ENCODE data around the gene CEP112. TPM values are rescaled to one million over a fixed set of nuclear protein-coding genes. Genes with fewer than 3 reads are reported as not detected.
"Not testable (repeated sequence)": the region's sequence is repeated elsewhere in the genome, so short reads cannot be mapped to it uniquely, and the experiment has no call there.

The CEP112 gene
- total RNA-seq, 4 donors from 2014 or later = 0.53 to 41.3 (median 5.7) TPM

- Histone ChIP-seq H3K4me1 (no peaks in the 10 kb centered on the region), H3K36me3 (no peaks in the 10 kb centered on the region), H3K27me3 (no peaks in the 10 kb centered on the region), H3K27ac (no peak overlapping the region), H3K9me3 (no peaks in the 10 kb centered on the region), H3K4me3 (no peak overlapping the region)
- no peak for TF ChIP-seq POLR2A (IDR thresholded peaks at IDR 0.05)
- TF ChIP-seq CTCF (IDR thresholded peaks at IDR 0.05) = no peak
- no peak for DNase-seq
Measured at GRCh38 chr17:66094727-66095126, 97.2 kb downstream of the CEP112 start.

- no peak for DNase-seq
- TF ChIP-seq CTCF (IDR thresholded peaks at IDR 0.05) (no peak), POLR2A (IDR thresholded peaks at IDR 0.05) (no peak)
- Histone ChIP-seq H3K27me3 (no peaks in the 10 kb centered on the region), H3K9me3 (no peaks in the 10 kb centered on the region), H3K27ac (no peak overlapping the region), H3K36me3 (no peaks in the 10 kb centered on the region), H3K4me3 (no peak overlapping the region), H3K4me1 (no peaks in the 10 kb centered on the region)
Measured at GRCh38 chr17:66091445-66092080, 100.4 kb downstream of the CEP112 start.

GRCh38 chr17:66089764-66090163 is 102.2 kb downstream of the CEP112 start:
- no peaks in the 10 kb centered on the region for H3K9me3 ChIP-seq
- no peak for TF ChIP-seq POLR2A (IDR thresholded peaks at IDR 0.05)
- no peak for TF ChIP-seq CTCF (IDR thresholded peaks at IDR 0.05)
- H3K4me1 ChIP-seq = no peaks in the 10 kb centered on the region
- no peak for DNase-seq
- H3K27ac ChIP-seq = no peak overlapping the region
- H3K4me3 ChIP-seq = no peak overlapping the region
- no peaks in the 10 kb centered on the region for H3K27me3 ChIP-seq
- H3K36me3 ChIP-seq = no peaks in the 10 kb centered on the region

- DNase-seq = no peak
- TF ChIP-seq POLR2A (IDR thresholded peaks at IDR 0.05) (no peak), CTCF (IDR thresholded peaks at IDR 0.05) (no peak)
- no peaks in the 10 kb centered on the region for H3K36me3 ChIP-seq
- no peak overlapping the region for H3K4me3 ChIP-seq
- no peaks in the 10 kb centered on the region for H3K27me3 ChIP-seq
- no peaks in the 10 kb centered on the region for H3K9me3 ChIP-seq
- no peaks in the 10 kb centered on the region for H3K4me1 ChIP-seq
- no peak overlapping the region for H3K27ac ChIP-seq
Measured at GRCh38 chr17:66088173-66088572, 103.8 kb downstream of the CEP112 start.

- no peaks in the 10 kb centered on the region for H3K36me3 ChIP-seq
- no peak overlapping the region for H3K4me3 ChIP-seq
- no peak for TF ChIP-seq POLR2A (IDR thresholded peaks at IDR 0.05)
- no peak for TF ChIP-seq CTCF (IDR thresholded peaks at IDR 0.05)
- H3K9me3 ChIP-seq = no peaks in the 10 kb centered on the region
- H3K4me1 ChIP-seq = no peaks in the 10 kb centered on the region
- no peak for DNase-seq
- H3K27ac ChIP-seq = no peak overlapping the region
- H3K27me3 ChIP-seq = no peaks in the 10 kb centered on the region
Measured at GRCh38 chr17:66087073-66087472, 104.9 kb downstream of the CEP112 start.

- H3K9me3 ChIP-seq = no peaks in the 10 kb centered on the region
- H3K36me3 ChIP-seq = no peaks in the 10 kb centered on the region
- no peak overlapping the region for H3K4me3 ChIP-seq
- TF ChIP-seq CTCF (IDR thresholded peaks at IDR 0.05) (no peak), POLR2A (IDR thresholded peaks at IDR 0.05) (no peak)
- H3K4me1 ChIP-seq = no peaks in the 10 kb centered on the region
- no peak for DNase-seq
- no peaks in the 10 kb centered on the region for H3K27me3 ChIP-seq
- no peak overlapping the region for H3K27ac ChIP-seq
Measured at GRCh38 chr17:66085221-66085620, 106.7 kb downstream of the CEP112 start.

- H3K9me3 ChIP-seq, H3K4me1 ChIP-seq, H3K4me3 ChIP-seq, H3K27me3 ChIP-seq, H3K36me3 ChIP-seq, H3K27ac ChIP-seq, DNase-seq: not testable (repeated sequence)
Measured at GRCh38 chr17:66080670-66081069, 111.3 kb downstream of the CEP112 start.
